K562 (cell line): ENCODE results near the gene FILIP1L. TPM values are rescaled to one million over a fixed set of nuclear protein-coding genes. Genes with fewer than 3 reads are reported as not detected.
A peak's percentile ranks its signal among the peaks of the same experiment; 100 is the strongest.

Experiments
- ATAC-seq: fragments of 200-7000 bp; cut with Tn5 transposase; 3 replicates; pipeline ENCODE4 v1.9.1; 2020; ENCODE audit warnings: moderate library complexity
- BruUV-seq: library from RNA; stranded (reverse); fragments of 400-500 nt; replicated peaks from 2 replicates; lab custom pipeline; 2021; lab: Mats Ljungman, UMichigan
- CTCF ChIA-PET: fragments of 300-600 bp; formaldehyde crosslinking; extraction: SDS; loops from one replicate; lab custom pipeline; 2021; ENCODE audit warnings: low intra/inter-chr PET ratio; lab: Yijun Ruan, JAX
- POLR2A ChIA-PET: fragments of 300-600, 350-650 bp; sonication (Branson Sonifier 250); formaldehyde crosslinking; extraction: SDS; loops from one replicate; lab custom pipeline; 2021; ENCODE audit warnings: antibody characterized with exemption, inconsistent platforms; lab: Yijun Ruan, JAX
- DNase-seq, 4 experiments: peaks; one replicate each; pipeline versions ENCODE4 v3.0.0 to v3.0.0-alpha.2; 2011 to 2018; ENCODE audit warnings: low spot score in 3 of 4, mixed read lengths in 3 of 4; ENCODE audit errors: extremely low read depth in 1 of 4
- FAIRE-seq: peaks from 2 replicates; lab custom pipeline; 2011; peaks lifted over from hg19 to GRCh38; lab: Jason Lieb, UNC
- H2AFZ ChIP-seq: 2 replicates; pipeline ENCODE4 v1.6.0; 2011; ENCODE audit warnings: low read depth, low read length, control low read depth, inconsistent platforms
- H3K27ac ChIP-seq: fragments of 200-600 bp; 3 replicates; pipeline ENCODE4 v1.8.0; 2011; ENCODE audit warnings: low read depth, mild to moderate bottlenecking, control low read depth, inconsistent platforms, low read length, moderate library complexity, mixed read lengths; ENCODE audit errors: extremely low read depth
- H3K27me3 ChIP-seq, 2 experiments: fragments of 300-600 bp in 1 of 2; 2 replicates in 1 of 2; 3 replicates in 1 of 2; pipeline versions ENCODE4 v1.6.0 to v1.8.0; 2011; ENCODE audit warnings: inconsistent platforms in 2 of 2, low read length in 2 of 2, mild to moderate bottlenecking in 1 of 2, mixed read lengths in 1 of 2, moderate library complexity in 1 of 2; ENCODE audit not compliant: control insufficient read depth in 2 of 2, insufficient read depth in 2 of 2
- H3K36me3 ChIP-seq: fragments of 300-600 bp; 3 replicates; pipeline ENCODE4 v1.8.0; 2011; ENCODE audit warnings: mild to moderate bottlenecking, low read length, inconsistent platforms; ENCODE audit not compliant: control insufficient read depth, insufficient read depth
- H3K4me1 ChIP-seq, 2 experiments: fragments of 200-600 bp in 1 of 2; replicated peaks in 1 of 2; 2 replicates in 1 of 2; 3 replicates in 1 of 2; pipeline versions ENCODE4 v1.5.1 to v1.8.0; 2011; ENCODE audit warnings: inconsistent platforms in 2 of 2, low read length in 2 of 2, mild to moderate bottlenecking in 1 of 2, mixed read lengths in 1 of 2, moderate library complexity in 1 of 2; ENCODE audit not compliant: control insufficient read depth in 2 of 2, insufficient read depth in 2 of 2
- H3K4me2 ChIP-seq: 2 replicates; pipeline ENCODE4 v1.6.1; 2011; ENCODE audit warnings: low read length, control low read depth, inconsistent platforms, mixed read lengths; ENCODE audit not compliant: insufficient read depth
- H3K4me3 ChIP-seq: fragments of 200-600 bp; sonication (generic), shearing (Covaris generic); 2 replicates; pipeline ENCODE4 v1.5.1; 2016; ENCODE audit warnings: control low read depth, inconsistent platforms
- H3K79me2 ChIP-seq: fragments of 200-600 bp; 3 replicates; pipeline ENCODE4 v1.8.0; 2011; ENCODE audit warnings: low read length, inconsistent platforms; ENCODE audit not compliant: control insufficient read depth, insufficient read depth
- H3K9ac ChIP-seq, 2 experiments: 2 replicates each; pipeline versions ENCODE4 v1.6.0 to v1.6.1; 2011; ENCODE audit warnings: low read depth in 2 of 2, low read length in 2 of 2, control low read depth in 1 of 2, inconsistent platforms in 1 of 2, mild to moderate bottlenecking in 1 of 2, mixed read lengths in 1 of 2; ENCODE audit not compliant: insufficient read depth in 1 of 2
- H3K9me1 ChIP-seq: one replicate; pipeline ENCODE4 v1.6.0; 2011; ENCODE audit warnings: inconsistent platforms, mild to moderate bottlenecking, low read length, moderate library complexity; ENCODE audit not compliant: control insufficient read depth, insufficient read depth
- H3K9me3 ChIP-seq: replicated peaks from 2 replicates; pipeline ENCODE4 v1.5.1; 2011; ENCODE audit warnings: low read depth, low read length, inconsistent platforms; ENCODE audit not compliant: control insufficient read depth, insufficient read depth
- H4K20me1 ChIP-seq: replicated peaks from 2 replicates; pipeline ENCODE4 v1.6.1; 2011; ENCODE audit warnings: low read length, inconsistent platforms, mixed read lengths; ENCODE audit not compliant: control insufficient read depth, insufficient read depth
- BACH1 ChIP-seq: fragments of 200-800 bp; sonication (Bioruptor generic); IDR thresholded peaks from 2 replicates; pipeline ENCODE4 v1.6.1; 2016; ENCODE audit warnings: missing genetic modification characterization, missing compliant biosample characterization
- C11orf30 ChIP-seq: fragments of 450-650 bp; IDR thresholded peaks from 2 replicates; pipeline ENCODE4 v1.6.1; 2016; ENCODE audit warnings: low read depth, mild to moderate bottlenecking
- LARP7 ChIP-seq: fragments of 450-650 bp; IDR thresholded peaks from 2 replicates; pipeline ENCODE4 v1.6.1; 2016
- MAFF ChIP-seq: IDR thresholded peaks from 2 replicates; pipeline ENCODE4 v1.6.1; 2012; ENCODE audit warnings: low read length, improper control_type of control experiment
- MAFG ChIP-seq: fragments of 450-650 bp; conservative IDR thresholded peaks from 2 replicates; pipeline ENCODE4 v1.6.1; 2016; ENCODE audit warnings: missing genetic modification characterization, missing compliant biosample characterization
- MAFK ChIP-seq: IDR thresholded peaks from 2 replicates; pipeline ENCODE4 v1.6.1; 2011; ENCODE audit warnings: low read length, improper control_type of control experiment
- PBX2 ChIP-seq, 2 experiments: IDR thresholded peaks in 1 of 2; conservative IDR thresholded peaks in 1 of 2; 2 replicates each; pipeline ENCODE4 v1.6.1; 2016; ENCODE audit warnings: low read depth in 2 of 2, mild to moderate bottlenecking in 1 of 2, missing compliant biosample characterization in 1 of 2, missing genetic modification characterization in 1 of 2, moderate library complexity in 1 of 2
- ZNF316 ChIP-seq: fragments of 450-650 bp; IDR thresholded peaks from 2 replicates; pipeline ENCODE4 v1.6.1; 2016
- ZNF354B ChIP-seq: fragments of 250-450 bp; sonication (Bioruptor Pico); IDR thresholded peaks from 2 replicates; pipeline ENCODE4 v1.4.0; 2020
- WGBS: fragments of 100-300 bp; shearing (Covaris generic); methylation state at CpG from one replicate; pipeline ENCODE4 v1.1.6; 2016; ENCODE audit warnings: low coverage, mixed read lengths; ENCODE audit not compliant: insufficient coverage; ENCODE audit errors: missing lambda C conversion rate; 5-methylcytosine and 5-hydroxymethylcytosine counted together
- in situ Hi-C: fragments of 300-500 bp; cut with MboI; formaldehyde crosslinking; loops from 4 replicates; pipeline ENCODE4 v1.15.0; 2018; ENCODE audit warnings: inconsistent platforms, mixed read lengths
- intact Hi-C: fragments of 100-400 bp; cut with micrococcal nuclease; formaldehyde crosslinking; loops from 2 replicates; pipeline ENCODE4 v1.14.2; 2022
- polyA plus RNA-seq, 8 experiments: library from polyadenylated mRNA; depleted of rRNA in 4 of 8; stranded (reverse) in 5 of 8; unstranded in 3 of 8; fragments of >200 nt; fragmentation: Nextera tagmentation in 2 of 8; fragmentation: Illumina TruSeq in 1 of 8; extraction: Ambion mirVana in 2 of 8; extraction: Trizol in 1 of 8; gene quantifications; 2 replicates each; pipeline versions ENCODE4 v1.2.1 to v1.2.3, GENCODE V29; 2011 to 2014; ENCODE audit warnings: inconsistent platforms in 1 of 8, missing spikeins in 1 of 8
- total RNA-seq, 7 experiments: library from RNA; depleted of rRNA in 6 of 7; stranded (reverse); fragments of >200 nt in 6 of 7; fragmentation: Illumina TruSeq in 2 of 7; extraction: Trizol in 2 of 7; gene quantifications; 2 replicates each; pipeline versions ENCODE4 v1.2.1 to v1.2.3, GENCODE V29; 2011 to 2021; ENCODE audit warnings: low replicate concordance in 1 of 7

The FILIP1L gene
- total and polyA plus RNA-seq, 9 of the 15 experiments (the other 6 are each of a cell fraction or from before 2014, with no cell fraction given) = 0.50 to 2.1 (median 1.1) TPM

DNA sequence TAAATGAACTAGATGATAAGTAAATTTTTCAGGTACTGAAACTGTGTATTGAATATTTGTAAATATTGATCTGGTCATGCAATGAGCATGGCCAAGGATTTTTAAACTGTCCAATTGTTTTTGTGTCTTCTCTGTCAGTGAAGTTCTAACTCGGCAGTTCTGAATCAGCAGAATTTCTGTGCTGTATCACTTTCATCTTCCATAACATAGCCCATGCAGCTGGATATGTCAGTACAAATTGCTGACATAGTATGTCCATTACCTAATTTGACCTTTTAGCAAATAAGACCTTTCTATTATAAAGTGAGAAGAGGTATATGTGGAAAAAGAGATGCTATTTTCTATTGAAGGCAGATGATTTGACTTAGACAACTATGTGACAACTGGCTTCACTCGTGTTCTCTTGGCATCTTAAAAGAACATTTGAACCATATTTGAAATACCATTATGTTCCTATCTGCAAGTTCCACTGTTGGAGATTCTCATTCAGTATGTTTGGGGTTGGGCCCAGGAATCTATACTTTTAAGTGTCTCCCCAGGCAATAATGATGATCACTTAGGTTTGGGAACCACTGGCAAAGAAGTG is 206.2 kb downstream of the FILIP1L start:
- no peaks in the 10 kb centered on the region for H3K9me3 ChIP-seq
- H3K36me3 ChIP-seq = no peaks in the 10 kb centered on the region
- ChIA-PET POLR2A (interaction anchor here (0.9 to 1.4 kb wide), 2 partner anchors 10 to 11 kb away, joined by 3 to 5 read pairs; no protein-coding TSS in a partner anchor), CTCF (no interaction called here)
- H3K27ac ChIP-seq = no peak overlapping the region
- H3K4me2 ChIP-seq = no peak overlapping the region
- FAIRE-seq (no peak), DNase-seq (no peak), ATAC-seq (no peak)
- H3K4me3 ChIP-seq = no peak overlapping the region
- in situ Hi-C loops (no loop called here), intact Hi-C loops (no loop called here)
- no peaks in the 10 kb centered on the region for H3K9me1 ChIP-seq
- no TSS peak for BruUV-seq
- WGBS = 50% methylated on average over 2 of the region's 2 CpGs
- TF ChIP-seq LARP7 = no peak
- TF ChIP-seq MAFK = peak; percentile 72
- peak; percentile 94 for TF ChIP-seq ZNF316
- peak; percentile 47; the same call in 1 of the 2 replicates for TF ChIP-seq BACH1 (tag)
- no peak for TF ChIP-seq ZNF354B (CRISPR knock-in tag)
- peak; percentile 91 for TF ChIP-seq C11orf30
- peak; percentile 94 for TF ChIP-seq MAFG (tag)
- peak; percentile 69; the same call in 1 of the 2 replicates for TF ChIP-seq MAFF
- TF ChIP-seq PBX2 (CRISPR knock-in tag; IDR thresholded peaks at IDR 0.05; ENCODE audit: low read depth) = no peak
- TF ChIP-seq PBX2 (tag; conservative IDR thresholded peaks at IDR 0.05; ENCODE audit: low read depth) = peak; percentile 15; the same call in 1 of the 2 replicates
- H4K20me1 ChIP-seq = no peaks in the 10 kb centered on the region
- H3K4me1 ChIP-seq = peaks cover 0 to 9% of the 10 kb centered on the region in 2 experiments; a peak in 2 of 5 replicates
- H2AFZ ChIP-seq = no peak overlapping the region
- H3K79me2 ChIP-seq = no peaks in the 10 kb centered on the region; the same call in 1 of the 3 replicates
- no peaks in the 10 kb centered on the region for H3K27me3 ChIP-seq
- no peak overlapping the region for H3K9ac ChIP-seq
